ENCODE data around the gene WDR7.

Gene WDR7

GRCh38 chr18:56658261-56658660 lies 7.1 kb downstream of the WDR7 start:
- DNase-seq = no peak

- no peak for DNase-seq
These were observed 8.0 kb downstream of the WDR7 start for GRCh38 chr18:56659111-56659510.

- no peak for DNase-seq
These were observed 9.5 kb downstream of the WDR7 start for GRCh38 chr18:56660655-56661054.

GRCh38 chr18:56661360-56662062 lies 10.4 kb downstream of the WDR7 start:
- no peak for DNase-seq

- no peak for DNase-seq
These were observed 10.9 kb downstream of the WDR7 start for GRCh38 chr18:56662063-56662408.

- DNase-seq = no peak
These were observed 11.3 kb downstream of the WDR7 start for GRCh38 chr18:56662502-56662901.

- no peak for DNase-seq
These were observed 11.7 kb downstream of the WDR7 start for GRCh38 chr18:56662902-56663301.

- DNase-seq = no peak
These were observed 21.2 kb downstream of the WDR7 start for GRCh38 chr18:56672391-56672790.

- DNase-seq = no peak
These were observed 21.8 kb downstream of the WDR7 start for GRCh38 chr18:56672981-56673380.

- DNase-seq = no peak
These were observed 25.5 kb downstream of the WDR7 start for GRCh38 chr18:56676639-56677038.

GRCh38 chr18:56678836-56679565 lies 27.8 kb downstream of the WDR7 start:
- DNase-seq = no peak

- DNase-seq = no peak
These were observed 33.1 kb downstream of the WDR7 start for GRCh38 chr18:56684277-56684676.

GRCh38 chr18:56691530-56691929 lies 40.4 kb downstream of the WDR7 start:
- DNase-seq = no peak

- DNase-seq = no peak
These were observed 45.8 kb downstream of the WDR7 start for GRCh38 chr18:56696966-56697365.

- DNase-seq = peak; percentile 5 to 46
These were observed 51.8 kb downstream of the WDR7 start for GRCh38 chr18:56702946-56703345.

GRCh38 chr18:56709463-56709862 lies 58.3 kb downstream of the WDR7 start:
- peak; percentile 31 for DNase-seq

GRCh38 chr18:56711708-56712445 lies 60.7 kb downstream of the WDR7 start:
- no peak for DNase-seq

- DNase-seq = no peak
These were observed 61.6 kb downstream of the WDR7 start for GRCh38 chr18:56712761-56713160.

- no peak for DNase-seq
These were observed 64.0 kb downstream of the WDR7 start for GRCh38 chr18:56715121-56715520.

GRCh38 chr18:56716692-56717146 lies 65.6 kb downstream of the WDR7 start:
- DNase-seq = no peak

GRCh38 chr18:56721031-56721430 lies 69.9 kb downstream of the WDR7 start:
- DNase-seq = no peak

- no peak for DNase-seq
These were observed 70.3 kb downstream of the WDR7 start for GRCh38 chr18:56721491-56721890.

GRCh38 chr18:56722518-56722917 lies 71.4 kb downstream of the WDR7 start:
- no peak for DNase-seq

GRCh38 chr18:56723068-56723467 lies 71.9 kb downstream of the WDR7 start:
- no peak for DNase-seq
